OCI-LY7 (cell line): ENCODE measurements around the gene SEC23IP.

Source experiments
- EZH2phosphoT487 ChIP-seq: fragments of 200-600 bp; sonication (generic); IDR thresholded peaks from 2 replicates; pipeline ENCODE4 v1.6.1; 2018; ENCODE audit warnings: low read depth, borderline replicate concordance, mild to moderate bottlenecking, mixed run types, antibody characterized with exemption, low read length, moderate library complexity, mixed read lengths
- TF ChIP-seq, protein P1 (sequence below): fragments of 200-600 bp; sonication (generic); conservative IDR thresholded peaks from 2 replicates; pipeline ENCODE4 v1.5.1; 2014; ENCODE audit warnings: mild to moderate bottlenecking, antibody characterized with exemption, low read length, moderate library complexity, mixed read lengths

- TF ChIP-seq, protein P1, sequence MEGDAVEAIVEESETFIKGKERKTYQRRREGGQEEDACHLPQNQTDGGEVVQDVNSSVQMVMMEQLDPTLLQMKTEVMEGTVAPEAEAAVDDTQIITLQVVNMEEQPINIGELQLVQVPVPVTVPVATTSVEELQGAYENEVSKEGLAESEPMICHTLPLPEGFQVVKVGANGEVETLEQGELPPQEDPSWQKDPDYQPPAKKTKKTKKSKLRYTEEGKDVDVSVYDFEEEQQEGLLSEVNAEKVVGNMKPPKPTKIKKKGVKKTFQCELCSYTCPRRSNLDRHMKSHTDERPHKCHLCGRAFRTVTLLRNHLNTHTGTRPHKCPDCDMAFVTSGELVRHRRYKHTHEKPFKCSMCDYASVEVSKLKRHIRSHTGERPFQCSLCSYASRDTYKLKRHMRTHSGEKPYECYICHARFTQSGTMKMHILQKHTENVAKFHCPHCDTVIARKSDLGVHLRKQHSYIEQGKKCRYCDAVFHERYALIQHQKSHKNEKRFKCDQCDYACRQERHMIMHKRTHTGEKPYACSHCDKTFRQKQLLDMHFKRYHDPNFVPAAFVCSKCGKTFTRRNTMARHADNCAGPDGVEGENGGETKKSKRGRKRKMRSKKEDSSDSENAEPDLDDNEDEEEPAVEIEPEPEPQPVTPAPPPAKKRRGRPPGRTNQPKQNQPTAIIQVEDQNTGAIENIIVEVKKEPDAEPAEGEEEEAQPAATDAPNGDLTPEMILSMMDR, result no peak
- no peak for TF ChIP-seq EZH2phosphoT487
Measured at GRCh38 chr10:119981826-119982225, 89.3 kb downstream of the SEC23IP start.
